CD8-positive, alpha-beta memory T cell (primary cell): ENCODE data around the gene FAM174C. TPM values are rescaled to one million over a fixed set of nuclear protein-coding genes. Genes with fewer than 3 reads are reported as not detected.

Experiments
- CTCF ChIA-PET: fragments of 350-600 bp; sonication (Branson Sonifier 250); formaldehyde crosslinking; loops from one replicate; lab custom pipeline; 2021; ENCODE audit warnings: antibody characterized with exemption; lab: Charles Lee
- POLR2A ChIA-PET: fragments of 350-600 bp; sonication (Branson Sonifier 250); formaldehyde crosslinking; loops from one replicate; lab custom pipeline; 2021; ENCODE audit warnings: antibody characterized with exemption; lab: Charles Lee
- DNase-seq, 5 donors: peaks; one replicate each; pipeline versions ENCODE4 v3.0.0 to v3.0.0-alpha.2; 2020 to 2022; ENCODE audit warnings: mixed read lengths in 1 of 5
- H3K27ac ChIP-seq: one replicate; pipeline ENCODE4 v1.7.0; 2013; ENCODE audit warnings: low read depth, mild to moderate bottlenecking, low read length, moderate library complexity
- H3K27me3 ChIP-seq: 2 replicates; pipeline ENCODE4 v1.7.0; 2013; ENCODE audit warnings: low read length, mild to moderate bottlenecking; ENCODE audit not compliant: insufficient read depth, poor library complexity, severe bottlenecking
- H3K36me3 ChIP-seq: 2 replicates; pipeline ENCODE4 v1.7.0; 2013; ENCODE audit warnings: mild to moderate bottlenecking, low read length, moderate library complexity; ENCODE audit not compliant: insufficient read depth
- H3K4me1 ChIP-seq: 2 replicates; pipeline ENCODE4 v1.7.0; 2013; ENCODE audit warnings: mild to moderate bottlenecking, low read length, moderate library complexity; ENCODE audit not compliant: insufficient read depth
- H3K4me3 ChIP-seq: 2 replicates; pipeline ENCODE4 v1.7.0; 2013; ENCODE audit warnings: mild to moderate bottlenecking, low read length
- H3K9me3 ChIP-seq: 2 replicates; pipeline ENCODE4 v1.7.0; 2013; ENCODE audit warnings: mild to moderate bottlenecking, low read length
- H3K27ac Mint-ChIP-seq, 8 donors: one replicate each; pipeline ENCODE4 v1.8.0; 2020 to 2021; ENCODE audit warnings: mixed read lengths in 8 of 8, mild to moderate bottlenecking in 6 of 8, inconsistent platforms in 3 of 8, moderate library complexity in 3 of 8
- H3K27me3 Mint-ChIP-seq, 2 donors: one replicate each; pipeline ENCODE4 v1.8.0; 2020 to 2021; ENCODE audit warnings: mixed read lengths in 2 of 2, mild to moderate bottlenecking in 1 of 2, moderate library complexity in 1 of 2
- H3K36me3 Mint-ChIP-seq, 3 donors: one replicate each; pipeline ENCODE4 v1.8.0; 2020 to 2021; ENCODE audit warnings: mixed read lengths in 3 of 3, inconsistent platforms in 1 of 3, mild to moderate bottlenecking in 1 of 3
- H3K4me1 Mint-ChIP-seq, 3 donors: one replicate each; pipeline ENCODE4 v1.8.0; 2020 to 2021; ENCODE audit warnings: mixed read lengths in 3 of 3, inconsistent platforms in 1 of 3, mild to moderate bottlenecking in 1 of 3
- H3K4me3 Mint-ChIP-seq, 7 donors: one replicate each; pipeline ENCODE4 v1.8.0; 2020 to 2021; ENCODE audit warnings: mixed read lengths in 7 of 7, mild to moderate bottlenecking in 6 of 7, moderate library complexity in 4 of 7, inconsistent platforms in 2 of 7
- H3K9me3 Mint-ChIP-seq, 5 donors: one replicate each; pipeline ENCODE4 v1.8.0; 2020 to 2022; ENCODE audit warnings: mixed read lengths in 5 of 5, mild to moderate bottlenecking in 3 of 5, moderate library complexity in 2 of 5, inconsistent platforms in 1 of 5
- polyA plus RNA-seq: library from polyadenylated mRNA; unstranded; fragments of 300-500 nt; fragmentation: Illumina TruSeq; gene quantifications from one replicate; pipeline ENCODE4 v1.2.3, GENCODE V29; 2021
- total RNA-seq, 2 experiments: library from RNA; stranded (reverse); gene quantifications; one replicate each; pipeline ENCODE4 v1.2.3, GENCODE V29; 2021

The FAM174C gene
- total and polyA plus RNA-seq, 3 experiments from 2014 or later = 100 to 113 (median 113) TPM

GRCh38 chr19:1285737-1286360 lies 10.5 kb downstream of the FAM174C start, which contains the start of gene EFNA2:
EFNA2 (plus strand) TSS chr19:1285873; CDS start chr19:1286169, 296 bp downstream.
- Histone ChIP-seq H3K4me3 (no peak within 1 kb of the TSS), H3K27ac (no peak within 1 kb of the TSS), H3K9me3 (no peaks in the 10 kb centered on the region), H3K4me1 (peaks cover 4% of the 10 kb centered on the region), H3K36me3 (no peaks in the 10 kb centered on the region), H3K27me3 (peaks cover 23% of the 10 kb centered on the region)
- H3K36me3 Mint-ChIP-seq = no peaks in the 10 kb centered on the region
- H3K4me1 Mint-ChIP-seq = peaks cover 0 to 11% (median 7%) of the 10 kb centered on the region in 3 donors
- H3K27ac Mint-ChIP-seq = peak within 1 kb of the TSS in 2 of 8 donors; percentile 9 to 29
- peaks cover 13 to 20% of the 10 kb centered on the region in 2 donors for H3K27me3 Mint-ChIP-seq
- CTCF ChIA-PET = no interaction called here
- H3K9me3 Mint-ChIP-seq = peaks cover 0 to 2% (median 0%) of the 10 kb centered on the region in 5 donors
- DNase-seq = no peak
- POLR2A ChIA-PET = no interaction called here
- H3K4me3 Mint-ChIP-seq = peak within 1 kb of the TSS in 6 of 7 donors; percentile 16 to 79 (median 55)

GRCh38 chr19:1286487-1287353 lies 11.4 kb downstream of the FAM174C start:
- peak overlapping the region in 4 of 7 donors; percentile 48 to 55 (median 52) for H3K4me3 Mint-ChIP-seq
- H3K27ac Mint-ChIP-seq = peak overlapping the region in 1 of 8 donors; percentile 29
- peaks cover 0 to 11% (median 5%) of the 10 kb centered on the region in 3 donors for H3K4me1 Mint-ChIP-seq
- Histone ChIP-seq H3K36me3 (no peaks in the 10 kb centered on the region), H3K27me3 (peaks cover 23% of the 10 kb centered on the region), H3K4me1 (peaks cover 4% of the 10 kb centered on the region), H3K27ac (no peak overlapping the region), H3K4me3 (no peak overlapping the region), H3K9me3 (no peaks in the 10 kb centered on the region)
- CTCF ChIA-PET = no interaction called here
- peaks cover 0 to 2% (median 0%) of the 10 kb centered on the region in 5 donors for H3K9me3 Mint-ChIP-seq
- DNase-seq = no peak
- H3K27me3 Mint-ChIP-seq = peaks cover 13 to 20% of the 10 kb centered on the region in 2 donors
- POLR2A ChIA-PET = no interaction called here
- H3K36me3 Mint-ChIP-seq = no peaks in the 10 kb centered on the region

- no peak overlapping the region for H3K27ac Mint-ChIP-seq
- POLR2A ChIA-PET = no interaction called here
- H3K4me3 Mint-ChIP-seq = no peak overlapping the region
- H3K4me1 Mint-ChIP-seq = peaks cover 0 to 11% (median 5%) of the 10 kb centered on the region in 3 donors
- H3K9me3 Mint-ChIP-seq = peaks cover 0 to 2% (median 0%) of the 10 kb centered on the region in 5 donors
- DNase-seq = no peak
- Histone ChIP-seq H3K27ac (no peak overlapping the region), H3K36me3 (no peaks in the 10 kb centered on the region), H3K27me3 (peaks cover 27% of the 10 kb centered on the region), H3K4me1 (peaks cover 4% of the 10 kb centered on the region), H3K9me3 (no peaks in the 10 kb centered on the region), H3K4me3 (no peak overlapping the region)
- H3K36me3 Mint-ChIP-seq = no peaks in the 10 kb centered on the region
- peaks cover 20 to 25% of the 10 kb centered on the region in 2 donors for H3K27me3 Mint-ChIP-seq
- CTCF ChIA-PET = no interaction called here
These were observed 12.3 kb downstream of the FAM174C start for GRCh38 chr19:1287354-1288225.

GRCh38 chr19:1288226-1288612 lies 12.9 kb downstream of the FAM174C start:
- POLR2A ChIA-PET = no interaction called here
- CTCF ChIA-PET = no interaction called here
- Histone ChIP-seq H3K27ac (no peak overlapping the region), H3K27me3 (peaks cover 27% of the 10 kb centered on the region), H3K4me3 (no peak overlapping the region), H3K36me3 (no peaks in the 10 kb centered on the region), H3K4me1 (peaks cover 4% of the 10 kb centered on the region), H3K9me3 (no peaks in the 10 kb centered on the region)
- H3K27me3 Mint-ChIP-seq = peaks cover 20 to 26% of the 10 kb centered on the region in 2 donors
- peaks cover 0 to 2% (median 0%) of the 10 kb centered on the region in 5 donors for H3K9me3 Mint-ChIP-seq
- H3K27ac Mint-ChIP-seq = no peak overlapping the region
- H3K4me3 Mint-ChIP-seq = no peak overlapping the region
- H3K36me3 Mint-ChIP-seq = no peaks in the 10 kb centered on the region
- peaks cover 0 to 11% (median 5%) of the 10 kb centered on the region in 3 donors for H3K4me1 Mint-ChIP-seq
- no peak for DNase-seq

DNA sequence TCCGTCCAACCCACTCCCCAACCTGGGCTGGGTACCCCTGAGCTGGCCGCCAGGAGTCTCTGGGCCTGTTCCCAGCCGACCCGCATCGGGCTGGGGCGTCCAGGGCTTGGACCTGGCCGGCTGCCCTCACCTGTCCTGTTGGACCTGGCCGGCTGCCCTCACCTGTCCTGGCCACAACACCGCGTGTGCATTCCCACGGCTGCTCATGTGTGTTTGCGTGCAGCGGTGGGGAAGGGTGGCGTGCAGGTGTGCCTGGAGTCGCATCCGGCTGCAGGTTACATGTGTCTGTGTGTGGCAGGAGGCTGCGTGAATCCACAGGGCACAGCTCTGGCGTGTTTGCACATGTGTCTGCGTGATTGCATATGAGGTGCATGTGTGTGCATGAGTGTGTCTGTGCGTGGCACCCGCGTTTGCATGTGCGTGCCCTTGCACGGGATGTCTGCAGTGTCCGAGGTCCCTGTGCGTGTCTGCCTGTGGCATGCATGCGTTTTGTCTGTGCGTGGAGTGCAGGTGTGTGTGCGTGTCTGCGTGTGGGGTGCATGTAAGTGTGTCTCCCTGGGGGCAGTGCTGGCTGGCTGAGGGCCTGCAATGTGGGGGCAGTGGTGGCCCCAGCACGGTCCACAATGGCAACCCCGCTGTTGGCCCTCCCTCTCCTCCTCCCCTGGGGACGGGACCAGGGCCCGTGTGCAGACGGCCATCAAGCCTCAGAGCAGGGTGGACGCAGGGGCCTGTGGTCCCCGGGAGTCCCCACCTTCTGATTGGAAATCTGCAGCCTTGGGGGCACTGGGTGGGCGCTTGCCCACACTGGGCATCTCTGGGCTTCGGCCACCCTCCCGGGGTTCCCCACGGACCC lies 13.7 kb downstream of the FAM174C start:
- CTCF ChIA-PET = no interaction called here
- H3K27ac ChIP-seq = no peak overlapping the region
- H3K9me3 Mint-ChIP-seq = peaks cover 0 to 2% (median 0%) of the 10 kb centered on the region in 5 donors
- peaks cover 20 to 26% of the 10 kb centered on the region in 2 donors for H3K27me3 Mint-ChIP-seq
- H3K36me3 ChIP-seq = no peaks in the 10 kb centered on the region
- no peak for DNase-seq
- peaks cover 27% of the 10 kb centered on the region for H3K27me3 ChIP-seq
- no peak overlapping the region for H3K27ac Mint-ChIP-seq
- POLR2A ChIA-PET = no interaction called here
- H3K4me3 Mint-ChIP-seq = no peak overlapping the region
- peaks cover 4% of the 10 kb centered on the region for H3K4me1 ChIP-seq
- no peaks in the 10 kb centered on the region for H3K36me3 Mint-ChIP-seq
- H3K9me3 ChIP-seq = no peaks in the 10 kb centered on the region
- peaks cover 0 to 11% (median 5%) of the 10 kb centered on the region in 3 donors for H3K4me1 Mint-ChIP-seq
- H3K4me3 ChIP-seq = no peak overlapping the region

DNA sequence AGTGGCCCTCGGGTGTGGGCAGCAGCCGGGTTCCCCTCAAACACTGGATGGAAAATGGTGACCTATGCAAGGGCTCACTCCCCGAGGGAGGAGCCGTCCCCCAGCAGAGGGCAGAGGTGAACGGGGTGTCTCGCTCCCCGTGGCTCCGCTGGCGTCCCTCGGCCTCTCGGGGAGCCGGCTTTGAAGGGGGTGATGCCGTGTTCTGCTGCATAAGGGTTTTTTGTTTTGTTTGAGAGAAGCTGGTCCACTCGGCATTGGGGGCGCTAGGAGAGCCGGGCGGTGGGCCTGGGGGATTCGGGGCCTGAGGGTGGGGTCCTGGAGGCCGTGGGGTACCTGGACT lies 14.3 kb downstream of the FAM174C start:
- H3K27me3 Mint-ChIP-seq = peaks cover 17 to 22% of the 10 kb centered on the region in 2 donors
- peaks cover 0 to 8% (median 2%) of the 10 kb centered on the region in 3 donors for H3K4me1 Mint-ChIP-seq
- Histone ChIP-seq H3K36me3 (no peaks in the 10 kb centered on the region), H3K4me3 (no peak overlapping the region), H3K27ac (no peak overlapping the region), H3K4me1 (peaks cover 4% of the 10 kb centered on the region), H3K9me3 (no peaks in the 10 kb centered on the region), H3K27me3 (peaks cover 27% of the 10 kb centered on the region)
- no peak for DNase-seq
- CTCF ChIA-PET = no interaction called here
- H3K27ac Mint-ChIP-seq = peak overlapping the region in 1 of 8 donors; percentile 24
- no peaks in the 10 kb centered on the region for H3K36me3 Mint-ChIP-seq
- POLR2A ChIA-PET = no interaction called here
- H3K9me3 Mint-ChIP-seq = no peaks in the 10 kb centered on the region
- H3K4me3 Mint-ChIP-seq = no peak overlapping the region

GRCh38 chr19:1290196-1290702 lies 14.9 kb downstream of the FAM174C start:
- DNase-seq = no peak
- Mint-ChIP-seq H3K36me3 (no peaks in the 10 kb centered on the region), H3K4me1 (peaks cover 0 to 5% (median 3%) of the 10 kb centered on the region in 3 donors), H3K9me3 (no peaks in the 10 kb centered on the region), H3K27ac (no peak overlapping the region), H3K27me3 (peaks cover 12 to 18% of the 10 kb centered on the region in 2 donors), H3K4me3 (no peak overlapping the region)
- H3K36me3 ChIP-seq = no peaks in the 10 kb centered on the region
- peaks cover 4% of the 10 kb centered on the region for H3K4me1 ChIP-seq
- peaks cover 27% of the 10 kb centered on the region for H3K27me3 ChIP-seq
- ChIA-PET CTCF (no interaction called here), POLR2A (no interaction called here)
- no peak overlapping the region for H3K4me3 ChIP-seq
- no peaks in the 10 kb centered on the region for H3K9me3 ChIP-seq
- no peak overlapping the region for H3K27ac ChIP-seq
